Measurements from ENCODE around the gene KMT2B.

GRCh38 chr19:35724560-35724959, 6.8 kb downstream of the KMT2B start:
- TF ChIP-seq CTCF (IDR thresholded peaks at IDR 0.05) = no peak
- no peak for TF ChIP-seq POLR2A (IDR thresholded peaks at IDR 0.05)

Measured in right lobe of liver (tissue), 4 donors.